Mesenchymal stem cell (in vitro differentiated cells and primary cell): ENCODE results near the gene H1-8.

Experiments
- DNase-seq: peaks from one replicate; pipeline ENCODE4 v3.0.0-alpha.2; 2013
- H2AFZ ChIP-seq: one replicate; pipeline ENCODE4 v1.6.1; 2013; ENCODE audit warnings: low read depth, mild to moderate bottlenecking, control low read depth, inconsistent platforms, low read length, moderate library complexity
- H2AK5ac ChIP-seq: 2 replicates; pipeline ENCODE4 v1.6.1; 2013; ENCODE audit warnings: low read length, moderate library complexity, mild to moderate bottlenecking, inconsistent platforms; ENCODE audit not compliant: severe bottlenecking
- H2BK120ac ChIP-seq: one replicate; pipeline ENCODE4 v1.6.1; 2013; ENCODE audit warnings: low read depth, mild to moderate bottlenecking, inconsistent platforms, low read length, moderate library complexity
- H2BK12ac ChIP-seq, 2 experiments: one replicate each; pipeline ENCODE4 v1.6.1; 2013; ENCODE audit warnings: inconsistent platforms in 2 of 2, low read length in 2 of 2, mild to moderate bottlenecking in 2 of 2, moderate library complexity in 2 of 2, control low read depth in 1 of 2
- H2BK15ac ChIP-seq: one replicate; pipeline ENCODE4 v1.6.1; 2013; ENCODE audit warnings: mild to moderate bottlenecking, low read depth, inconsistent platforms; ENCODE audit not compliant: poor library complexity, severe bottlenecking
- H2BK5ac ChIP-seq: 2 replicates; pipeline ENCODE4 v1.6.1; 2013; ENCODE audit warnings: low read depth, mild to moderate bottlenecking, low read length, control low read depth, inconsistent platforms; ENCODE audit not compliant: poor library complexity, severe bottlenecking
- H3K14ac ChIP-seq, 2 experiments: one replicate each; pipeline ENCODE4 v1.6.1; 2013; ENCODE audit warnings: inconsistent platforms in 2 of 2, low read length in 2 of 2, control low read depth in 1 of 2, mild to moderate bottlenecking in 1 of 2, moderate library complexity in 1 of 2
- H3K18ac ChIP-seq, 2 experiments: one replicate each; pipeline ENCODE4 v1.6.1; 2013; ENCODE audit warnings: inconsistent platforms in 2 of 2, low read length in 2 of 2, control low read depth in 1 of 2, low read depth in 1 of 2, mild to moderate bottlenecking in 1 of 2
- H3K23ac ChIP-seq, 2 experiments: one replicate each; pipeline ENCODE4 v1.6.1; 2013; ENCODE audit warnings: inconsistent platforms in 2 of 2, low read length in 2 of 2, mild to moderate bottlenecking in 2 of 2, moderate library complexity in 2 of 2, control low read depth in 1 of 2
- H3K27ac ChIP-seq: 2 replicates; pipeline ENCODE4 v1.5.1; 2013; ENCODE audit warnings: mild to moderate bottlenecking, moderate library complexity, low read length, control low read depth, inconsistent platforms; ENCODE audit not compliant: poor library complexity, severe bottlenecking
- H3K27me3 ChIP-seq, 2 experiments: 2 replicates each; pipeline versions ENCODE4 v1.6.1 to v1.7.0; 2013; ENCODE audit warnings: low read length in 2 of 2, mild to moderate bottlenecking in 2 of 2, moderate library complexity in 2 of 2, control low read depth in 1 of 2, inconsistent platforms in 1 of 2; ENCODE audit not compliant: control insufficient read depth in 1 of 2, insufficient read depth in 1 of 2
- H3K36me3 ChIP-seq, 2 experiments: 2 replicates each; pipeline versions ENCODE4 v1.6.1 to v1.7.0; 2013; ENCODE audit warnings: low read length in 2 of 2, control low read depth in 1 of 2, inconsistent platforms in 1 of 2, low read depth in 1 of 2, mild to moderate bottlenecking in 1 of 2; ENCODE audit not compliant: insufficient read depth in 2 of 2, control insufficient read depth in 1 of 2
- H3K4ac ChIP-seq, 2 experiments: one replicate each; pipeline ENCODE4 v1.6.1; 2013; ENCODE audit warnings: inconsistent platforms in 2 of 2, low read length in 2 of 2, mild to moderate bottlenecking in 2 of 2, moderate library complexity in 2 of 2, control low read depth in 1 of 2, low read depth in 1 of 2
- H3K4me1 ChIP-seq: 2 replicates; pipeline ENCODE4 v1.6.1; 2013; ENCODE audit warnings: low read depth, low read length, control low read depth; ENCODE audit not compliant: control insufficient read depth, insufficient read depth
- H3K4me2 ChIP-seq: 2 replicates; pipeline ENCODE4 v1.6.1; 2013; ENCODE audit warnings: low read length, mild to moderate bottlenecking, inconsistent platforms; ENCODE audit not compliant: poor library complexity, severe bottlenecking
- H3K4me3 ChIP-seq, 2 experiments: 2 replicates each; pipeline versions ENCODE4 v1.5.1 to v1.7.0; 2013; ENCODE audit warnings: low read length in 2 of 2, mild to moderate bottlenecking in 2 of 2, control low read depth in 1 of 2, low read depth in 1 of 2; ENCODE audit not compliant: insufficient read depth in 1 of 2
- H3K79me1 ChIP-seq: replicated peaks from 2 replicates; pipeline ENCODE4 v1.6.1; 2013; ENCODE audit warnings: mild to moderate bottlenecking, control low read depth, low read length, inconsistent platforms; ENCODE audit not compliant: poor library complexity, severe bottlenecking
- H3K9ac ChIP-seq: 2 replicates; pipeline ENCODE4 v1.7.0; 2013; ENCODE audit warnings: mild to moderate bottlenecking, low read length, moderate library complexity
- H3K9me3 ChIP-seq: 2 replicates; pipeline ENCODE4 v1.7.0; 2013; ENCODE audit warnings: mild to moderate bottlenecking, low read length; ENCODE audit not compliant: control insufficient read depth
- H4K8ac ChIP-seq: one replicate; pipeline ENCODE4 v1.6.1; 2013; ENCODE audit warnings: inconsistent platforms, mild to moderate bottlenecking, low read length, moderate library complexity
- H4K91ac ChIP-seq: one replicate; pipeline ENCODE4 v1.6.1; 2013; ENCODE audit warnings: mild to moderate bottlenecking, low read length, inconsistent platforms
- WGBS: methylation state at CpG from one replicate; pipeline ENCODE4 v1.1.7; 2013; ENCODE audit warnings: mixed read lengths; 5-methylcytosine and 5-hydroxymethylcytosine counted together

Gene H1-8

GRCh38 chr3:129522953-129523352 lies 20.0 kb upstream of the H1-8 start:
- no peak overlapping the region for H2BK15ac ChIP-seq
- no peak overlapping the region for H3K18ac ChIP-seq
- H3K79me1 ChIP-seq, result no peaks in the 10 kb centered on the region
- no peak overlapping the region for H2BK12ac ChIP-seq
- H2BK5ac ChIP-seq, result no peak overlapping the region
- DNase-seq, result no peak
- WGBS, result 92% methylated on average over 5 of the region's 5 CpGs
- H3K27me3 ChIP-seq, result no peaks in the 10 kb centered on the region
- H3K23ac ChIP-seq, result no peak overlapping the region
- H4K8ac ChIP-seq, result no peak overlapping the region
- H2AK5ac ChIP-seq, result no peak overlapping the region
- peak overlapping the region in 1 of 2 experiments; percentile 39 for H3K14ac ChIP-seq
- H3K4ac ChIP-seq, result no peak overlapping the region
- H3K4me2 ChIP-seq, result no peak overlapping the region
- H3K4me1 ChIP-seq, result peaks cover 16% of the 10 kb centered on the region
- no peak overlapping the region for H2AFZ ChIP-seq
- no peak overlapping the region for H4K91ac ChIP-seq
- no peak overlapping the region for H3K9ac ChIP-seq
- no peak overlapping the region for H3K4me3 ChIP-seq
- H3K9me3 ChIP-seq, result no peaks in the 10 kb centered on the region
- H3K27ac ChIP-seq, result no peak overlapping the region
- no peak overlapping the region for H2BK120ac ChIP-seq
- H3K36me3 ChIP-seq, result peaks cover 9 to 24% of the 10 kb centered on the region in 2 experiments

- Histone ChIP-seq H3K14ac (no peak overlapping the region), H2BK12ac (no peak overlapping the region), H3K36me3 (peaks cover 6 to 13% of the 10 kb centered on the region in 2 experiments), H3K9ac (no peak overlapping the region), H2BK15ac (no peak overlapping the region), H4K91ac (no peak overlapping the region), H3K79me1 (no peaks in the 10 kb centered on the region), H3K23ac (no peak overlapping the region), H3K4me1 (peaks cover 20% of the 10 kb centered on the region), H3K4ac (no peak overlapping the region), H3K18ac (no peak overlapping the region), H2BK5ac (no peak overlapping the region), H3K9me3 (no peaks in the 10 kb centered on the region), H3K27me3 (no peaks in the 10 kb centered on the region), H4K8ac (no peak overlapping the region), H3K4me3 (no peak overlapping the region), H2AK5ac (no peak overlapping the region), H3K27ac (no peak overlapping the region), H3K4me2 (no peak overlapping the region), H2BK120ac (no peak overlapping the region), H2AFZ (no peak overlapping the region)
- no peak for DNase-seq
- WGBS, result 95% methylated on average over 3 of the region's 4 CpGs
These were observed 18.9 kb upstream of the H1-8 start for GRCh38 chr3:129524081-129524480.

DNA sequence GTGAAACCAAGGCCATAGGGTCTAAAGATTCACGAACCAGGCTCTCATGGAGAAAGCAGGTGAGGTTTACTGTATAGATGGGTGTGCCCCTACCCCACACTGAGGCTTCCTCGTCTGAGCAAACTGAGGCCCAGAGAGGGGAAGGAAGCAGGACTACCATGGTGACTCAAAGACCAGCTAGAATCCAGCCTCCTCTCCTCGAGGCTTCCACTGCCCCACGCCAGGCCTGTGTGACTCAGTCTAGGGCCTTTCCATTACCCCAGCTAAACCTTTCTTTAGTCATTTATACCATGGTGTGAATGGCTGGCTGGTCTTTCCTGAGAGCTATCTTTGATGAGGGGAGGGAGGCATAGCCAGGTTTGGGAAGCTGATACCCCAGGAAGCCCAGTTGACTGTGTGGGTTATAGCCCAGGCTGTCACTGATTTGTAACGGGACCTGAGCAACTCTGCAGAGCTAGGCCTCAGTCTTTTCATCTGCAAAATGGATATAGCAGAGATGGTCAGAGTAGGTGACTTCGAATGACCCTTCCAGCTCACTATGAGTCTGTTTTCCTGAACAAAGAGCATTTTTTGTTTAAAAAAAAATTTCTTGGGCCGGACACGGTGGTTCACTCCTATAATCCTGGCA lies 17.5 kb upstream of the H1-8 start:
- Histone ChIP-seq H3K4me1 (peaks cover 33% of the 10 kb centered on the region), H3K4ac (peak overlapping the region in 1 of 2 experiments; percentile 18), H3K4me2 (no peak overlapping the region), H3K79me1 (no peaks in the 10 kb centered on the region), H3K27me3 (no peaks in the 10 kb centered on the region), H3K9ac (peak overlapping the region; percentile 46), H3K36me3 (peaks cover 0 to 3% of the 10 kb centered on the region in 2 experiments), H3K18ac (no peak overlapping the region), H3K27ac (no peak overlapping the region), H4K91ac (peak overlapping the region; percentile 40), H2BK12ac (no peak overlapping the region), H4K8ac (no peak overlapping the region), H2BK120ac (no peak overlapping the region), H2BK15ac (no peak overlapping the region), H3K23ac (peak overlapping the region in 1 of 2 experiments; percentile 14), H2AK5ac (peak overlapping the region; percentile 60), H2AFZ (no peak overlapping the region), H3K14ac (peak overlapping the region in 1 of 2 experiments; percentile 66), H3K4me3 (no peak overlapping the region), H3K9me3 (no peaks in the 10 kb centered on the region), H2BK5ac (no peak overlapping the region)
- WGBS, result 82% methylated on average over 6 of the region's 8 CpGs
- DNase-seq, result peak; percentile 61

- Histone ChIP-seq H3K9ac (no peak overlapping the region), H2AK5ac (no peak overlapping the region), H3K4me3 (no peak overlapping the region), H3K4me1 (peaks cover 38% of the 10 kb centered on the region), H3K4me2 (no peak overlapping the region), H3K27ac (no peak overlapping the region), H2BK12ac (peak overlapping the region in 1 of 2 experiments; percentile 34), H2BK15ac (no peak overlapping the region), H3K36me3 (peaks cover 0 to under 1% of the 10 kb centered on the region in 2 experiments), H3K4ac (no peak overlapping the region), H3K23ac (no peak overlapping the region), H3K18ac (no peak overlapping the region), H4K91ac (peak overlapping the region; percentile 25), H2AFZ (no peak overlapping the region), H2BK5ac (no peak overlapping the region), H2BK120ac (no peak overlapping the region), H3K9me3 (no peaks in the 10 kb centered on the region), H3K14ac (peak overlapping the region in 1 of 2 experiments; percentile 37), H3K27me3 (no peaks in the 10 kb centered on the region), H3K79me1 (no peaks in the 10 kb centered on the region), H4K8ac (no peak overlapping the region)
- WGBS, result 90% methylated on average over 10 of the region's 12 CpGs
- DNase-seq, result no peak
These were observed 16.7 kb upstream of the H1-8 start for GRCh38 chr3:129526121-129526900.
